ENCODE measurements around the gene VSX2. TPM values are rescaled to one million over a fixed set of nuclear protein-coding genes. Genes with fewer than 3 reads are reported as not detected.

Gene VSX2
- total RNA-seq, 2 donors from 2014 or later, result not detected

GRCh38 chr14:74281069-74281468, 41.8 kb downstream of the VSX2 start:
- no peak for DNase-seq (ENCODE audit: low spot score)
- intact Hi-C loops (cut with DNase I), result no loop called here

GRCh38 chr14:74286736-74287135, 47.5 kb downstream of the VSX2 start:
- intact Hi-C loops (cut with DNase I), result no loop called here
- no peak for DNase-seq (ENCODE audit: low spot score)

- DNase-seq (ENCODE audit: low spot score), result no peak
- intact Hi-C loops (cut with DNase I), result no loop called here
Measured at GRCh38 chr14:74289801-74290200, 50.6 kb downstream of the VSX2 start.

- no peak for DNase-seq (ENCODE audit: low spot score)
Measured at GRCh38 chr14:74290415-74290814, 51.2 kb downstream of the VSX2 start.

GRCh38 chr14:74292061-74292460, 52.8 kb downstream of the VSX2 start:
- no peak for DNase-seq (ENCODE audit: low spot score)
- intact Hi-C loops (cut with DNase I), result no loop called here

More at GRCh38 chr14:74290415-74290814, 51.2 kb downstream of the VSX2 start:
- intact Hi-C loops (cut with DNase I), result no loop called here

GRCh38 chr14:74293606-74294005, 54.4 kb downstream of the VSX2 start:
- no peak for DNase-seq (ENCODE audit: low spot score)

GRCh38 chr14:74296037-74296467, 56.8 kb downstream of the VSX2 start:
- intact Hi-C loops (cut with DNase I), result no loop called here
- no peak for DNase-seq (ENCODE audit: low spot score)

More at GRCh38 chr14:74293606-74294005, 54.4 kb downstream of the VSX2 start:
- intact Hi-C loops (cut with DNase I), result no loop called here

- DNase-seq (ENCODE audit: low spot score), result no peak
- intact Hi-C loops (cut with DNase I), result no loop called here
Measured at GRCh38 chr14:74297986-74298385, 58.7 kb downstream of the VSX2 start.

GRCh38 chr14:74299061-74299545, 59.9 kb downstream of the VSX2 start:
- no peak for DNase-seq (ENCODE audit: low spot score)
- intact Hi-C loops (cut with DNase I), result no loop called here

GRCh38 chr14:74301594-74302151, 62.4 kb downstream of the VSX2 start:
- no peak for DNase-seq (ENCODE audit: low spot score)
- intact Hi-C loops (cut with DNase I), result no loop called here

GRCh38 chr14:74302152-74302628, 62.9 kb downstream of the VSX2 start:
- no peak for DNase-seq (ENCODE audit: low spot score)
- intact Hi-C loops (cut with DNase I), result no loop called here

GRCh38 chr14:74302634-74303569, 63.7 kb downstream of the VSX2 start, which contains the start of gene ABCD4:
Gene ABCD4 (minus strand): TSS chr14:74302934. CDS start chr14:74302912, 22 bp downstream.
- intact Hi-C loops (cut with DNase I), result no loop called here

GRCh38 chr14:74308695-74309094, 69.4 kb downstream of the VSX2 start:
- DNase-seq (ENCODE audit: low spot score), result no peak
- intact Hi-C loops (cut with DNase I), result no loop called here

More at GRCh38 chr14:74302634-74303569, 63.7 kb downstream of the VSX2 start, which contains the start of gene ABCD4:
- DNase-seq (ENCODE audit: low spot score), result peak; percentile 98

GRCh38 chr14:74309125-74310022, 70.1 kb downstream of the VSX2 start:
- DNase-seq (ENCODE audit: low spot score), result no peak
- intact Hi-C loops (cut with DNase I), result no loop called here

- intact Hi-C loops (cut with DNase I), result no loop called here
- no peak for DNase-seq (ENCODE audit: low spot score)
Measured at GRCh38 chr14:74312161-74312560, 72.9 kb downstream of the VSX2 start.

Data from posterior vena cava (tissue), 2 donors.